ENCODE data around the gene TTC7B. TPM values are rescaled to one million over a fixed set of nuclear protein-coding genes. Genes with fewer than 3 reads are reported as not detected.

The TTC7B gene
- total RNA-seq, 1 donor from 2014 or later, result 20.6 TPM

GRCh38 chr14:90805662-90806540 lies 10.3 kb downstream of the TTC7B start:
- H2AFZ ChIP-seq (replicated peaks), result no peak overlapping the region

GRCh38 chr14:90805084-90805391 lies 11.2 kb downstream of the TTC7B start:
- Mint-ChIP-seq H3K4me1 (peaks cover 29% of the 10 kb centered on the region), H3K27ac (no peak overlapping the region), H3K4me3 (no peak overlapping the region), H3K27me3 (ENCODE audit: insufficient read depth, low read depth) (peaks cover 10% of the 10 kb centered on the region), H3K36me3 (peaks cover 2% of the 10 kb centered on the region), H3K9me3 (no peaks in the 10 kb centered on the region)
- Histone ChIP-seq H3K27me3 (no peaks in the 10 kb centered on the region), H3K4me1 (no peaks in the 10 kb centered on the region), H2AFZ (replicated peaks) (no peak overlapping the region), H3K27ac (no peak overlapping the region), H3K4me3 (no peak overlapping the region), H3K36me3 (no peaks in the 10 kb centered on the region), H3F3A (ENCODE audit: low read depth) (no peaks in the 10 kb centered on the region), H3K9me3 (ENCODE audit: low read depth) (no peaks in the 10 kb centered on the region), H3K4me2 (no peak overlapping the region), H3K79me2 (ENCODE audit: low read depth) (no peaks in the 10 kb centered on the region), H4K20me1 (ENCODE audit: low read depth) (no peaks in the 10 kb centered on the region), H3K9ac (no peak overlapping the region)
- no peak for DNase-seq (ENCODE audit: low spot score)
- no peak for TF ChIP-seq EZH2phosphoT487 (IDR thresholded peaks at IDR 0.05)
- TF ChIP-seq CTCF (IDR thresholded peaks at IDR 0.05), result no peak
- TF ChIP-seq EZH2 (IDR thresholded peaks at IDR 0.05), result no peak

More at GRCh38 chr14:90805662-90806540, 10.3 kb downstream of the TTC7B start:
- no peaks in the 10 kb centered on the region for H3K27me3 ChIP-seq
- no peaks in the 10 kb centered on the region for H4K20me1 ChIP-seq (ENCODE audit: low read depth)
- no peak overlapping the region for H3K4me2 ChIP-seq
- H3K79me2 ChIP-seq (ENCODE audit: low read depth), result no peaks in the 10 kb centered on the region
- H3K4me3 ChIP-seq, result no peak overlapping the region
- no peaks in the 10 kb centered on the region for H3K9me3 Mint-ChIP-seq
- peak overlapping the region; percentile 4 for H3K27ac Mint-ChIP-seq
- no peaks in the 10 kb centered on the region for H3K9me3 ChIP-seq (ENCODE audit: low read depth)
- DNase-seq (ENCODE audit: low spot score), result peak; percentile 24
- H3K9ac ChIP-seq, result no peak overlapping the region
- H3K27ac ChIP-seq, result no peak overlapping the region
- H3K27me3 Mint-ChIP-seq (ENCODE audit: insufficient read depth, low read depth), result peaks cover 5% of the 10 kb centered on the region
- no peaks in the 10 kb centered on the region for H3F3A ChIP-seq (ENCODE audit: low read depth)
- TF ChIP-seq CTCF (IDR thresholded peaks at IDR 0.05) (no peak), EZH2 (IDR thresholded peaks at IDR 0.05) (no peak)
- no peak overlapping the region for H3K4me3 Mint-ChIP-seq
- H3K4me1 ChIP-seq, result no peaks in the 10 kb centered on the region
- no peaks in the 10 kb centered on the region for H3K36me3 ChIP-seq
- H3K4me1 Mint-ChIP-seq, result peaks cover 31% of the 10 kb centered on the region
- peaks cover 2% of the 10 kb centered on the region for H3K36me3 Mint-ChIP-seq

- Mint-ChIP-seq H3K4me3 (no peak overlapping the region), H3K9me3 (no peaks in the 10 kb centered on the region)
- TF ChIP-seq CTCF (IDR thresholded peaks at IDR 0.05) (no peak), EZH2phosphoT487 (IDR thresholded peaks at IDR 0.05) (no peak), EZH2 (IDR thresholded peaks at IDR 0.05) (no peak)
These were observed 11.7 kb downstream of the TTC7B start for GRCh38 chr14:90804292-90805083.

More at GRCh38 chr14:90804292-90805083, 11.7 kb downstream of the TTC7B start:
- Mint-ChIP-seq H3K27ac (peak overlapping the region; percentile 57), H3K36me3 (peaks cover 2% of the 10 kb centered on the region), H3K27me3 (ENCODE audit: insufficient read depth, low read depth) (peaks cover 10% of the 10 kb centered on the region), H3K4me1 (peaks cover 29% of the 10 kb centered on the region)
- no peaks in the 10 kb centered on the region for H3K9me3 ChIP-seq (ENCODE audit: low read depth)
- no peak overlapping the region for H2AFZ ChIP-seq (replicated peaks)
- H3K9ac ChIP-seq, result no peak overlapping the region
- no peak overlapping the region for H3K27ac ChIP-seq
- H3K79me2 ChIP-seq (ENCODE audit: low read depth), result no peaks in the 10 kb centered on the region
- H3K4me2 ChIP-seq, result no peak overlapping the region
- H3F3A ChIP-seq (ENCODE audit: low read depth), result no peaks in the 10 kb centered on the region
- no peaks in the 10 kb centered on the region for H3K27me3 ChIP-seq
- no peaks in the 10 kb centered on the region for H4K20me1 ChIP-seq (ENCODE audit: low read depth)
- no peaks in the 10 kb centered on the region for H3K4me1 ChIP-seq
- no peaks in the 10 kb centered on the region for H3K36me3 ChIP-seq
- H3K4me3 ChIP-seq, result no peak overlapping the region
- no peak for DNase-seq (ENCODE audit: low spot score)

Measured in neural progenitor cell (in vitro differentiated cells).